Naive B cell (primary cell): Measurements from ENCODE around the gene ADRA1B. TPM values are rescaled to one million over a fixed set of nuclear protein-coding genes. Genes with fewer than 3 reads are reported as not detected.
A peak's percentile ranks its signal among the peaks of the same experiment; 100 is the strongest.

Experiments
- ATAC-seq, 2 donors: fragments of 150-1000 bp; cut with Tn5 transposase; 2 replicates each; pipeline ENCODE4 v1.10.0; 2021; ENCODE audit warnings: low read depth in 2 of 2, mild to moderate bottlenecking in 2 of 2, moderate library complexity in 2 of 2
- DNase-seq: peaks from one replicate; pipeline ENCODE4 v3.0.0; 2022
- H3K27ac Mint-ChIP-seq, 6 donors: one replicate each; pipeline ENCODE4 v1.8.0; 2020 to 2022; ENCODE audit warnings: mild to moderate bottlenecking in 6 of 6, mixed read lengths in 6 of 6, moderate library complexity in 5 of 6, inconsistent platforms in 2 of 6
- H3K27me3 Mint-ChIP-seq, 3 donors: one replicate each; pipeline ENCODE4 v1.8.0; 2021 to 2022; ENCODE audit warnings: mixed read lengths in 3 of 3, mild to moderate bottlenecking in 1 of 3
- H3K36me3 Mint-ChIP-seq, 2 donors: one replicate each; pipeline ENCODE4 v1.8.0; 2020 to 2022; ENCODE audit warnings: mixed read lengths in 2 of 2, inconsistent platforms in 1 of 2, mild to moderate bottlenecking in 1 of 2
- H3K4me1 Mint-ChIP-seq, 3 donors: one replicate each; pipeline ENCODE4 v1.8.0; 2020 to 2022; ENCODE audit warnings: mixed read lengths in 3 of 3, inconsistent platforms in 1 of 3, mild to moderate bottlenecking in 1 of 3, moderate library complexity in 1 of 3
- H3K4me3 Mint-ChIP-seq, 8 donors: one replicate each; pipeline ENCODE4 v1.8.0; 2020 to 2022; ENCODE audit warnings: mild to moderate bottlenecking in 8 of 8, mixed read lengths in 8 of 8, moderate library complexity in 8 of 8, inconsistent platforms in 2 of 8
- H3K9me3 Mint-ChIP-seq, 7 donors: one replicate each; pipeline ENCODE4 v1.8.0; 2020 to 2022; ENCODE audit warnings: mixed read lengths in 7 of 7, mild to moderate bottlenecking in 5 of 7, inconsistent platforms in 2 of 7, moderate library complexity in 1 of 7
- polyA plus RNA-seq, 6 donors: library from polyadenylated mRNA; unstranded; fragments of 300-500 nt; fragmentation: Illumina TruSeq; gene quantifications; one replicate each; pipeline ENCODE4 v1.2.3, GENCODE V29; 2021; ENCODE audit warnings: low read depth in 6 of 6

The ADRA1B gene
- polyA plus RNA-seq, 6 donors from 2014 or later, result not detected

- Mint-ChIP-seq H3K27ac (no peak overlapping the region), H3K4me3 (peak overlapping the region; percentile 31 to 86 (median 67)), H3K27me3 (peaks cover 64 to 74% (median 66%) of the 10 kb centered on the region in 3 donors), H3K36me3 (no peaks in the 10 kb centered on the region), H3K4me1 (peaks cover 11 to 17% (median 15%) of the 10 kb centered on the region in 3 donors), H3K9me3 (no peaks in the 10 kb centered on the region)
- ATAC-seq (no peak), DNase-seq (no peak)
These were observed 55.2 kb downstream of the ADRA1B start for GRCh38 chr5:159971514-159971913.

GRCh38 chr5:159971931-159972461 is 55.7 kb downstream of the ADRA1B start:
- H3K27ac Mint-ChIP-seq, result no peak overlapping the region
- ATAC-seq, result peak; percentile 25 to 37
- H3K36me3 Mint-ChIP-seq, result no peaks in the 10 kb centered on the region
- no peak for DNase-seq
- peak overlapping the region in 7 of 8 donors; percentile 31 to 76 (median 67) for H3K4me3 Mint-ChIP-seq
- no peaks in the 10 kb centered on the region for H3K9me3 Mint-ChIP-seq
- H3K4me1 Mint-ChIP-seq, result peaks cover 11 to 17% (median 15%) of the 10 kb centered on the region in 3 donors
- peaks cover 64 to 70% (median 65%) of the 10 kb centered on the region in 3 donors for H3K27me3 Mint-ChIP-seq

DNA sequence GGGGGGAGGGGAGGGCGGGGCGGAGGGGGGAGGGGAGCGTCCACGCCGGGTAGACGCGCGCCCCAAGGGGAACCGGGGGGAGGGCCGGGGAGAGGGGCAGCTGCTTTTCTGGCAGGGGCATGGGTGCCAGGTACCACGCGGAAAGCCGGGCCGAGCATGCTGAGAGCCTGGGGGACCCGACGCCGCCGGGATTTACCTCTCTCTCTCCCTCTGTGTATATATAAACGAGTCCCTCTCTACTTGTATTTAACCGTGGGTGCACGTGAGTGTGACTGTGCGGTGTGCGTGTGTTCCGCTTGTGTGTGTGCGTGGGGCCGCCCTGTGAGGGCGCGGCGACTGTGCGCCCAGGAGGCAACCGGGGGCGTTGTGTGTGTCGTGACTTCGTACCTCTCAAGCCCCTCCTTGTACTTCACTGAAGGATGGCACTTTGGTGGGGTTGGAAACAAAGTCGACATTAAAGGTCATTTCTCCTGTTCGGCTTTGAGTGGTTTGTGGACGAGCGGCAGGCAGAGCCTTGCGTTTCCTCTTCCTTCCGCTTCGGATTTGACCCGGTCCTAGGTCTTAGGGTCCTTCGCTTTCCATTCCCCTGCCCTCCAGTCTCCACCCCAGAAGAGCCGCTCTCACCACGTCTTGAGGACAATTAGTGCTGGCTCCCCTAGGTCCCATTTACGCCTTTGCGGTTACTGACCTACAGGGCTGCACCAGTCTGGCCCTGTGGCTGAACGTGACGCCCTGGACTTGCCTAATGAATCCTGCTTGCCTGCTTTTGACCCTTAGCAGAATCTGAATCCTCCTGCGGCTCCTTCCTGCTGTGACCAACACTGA is 56.5 kb downstream of the ADRA1B start:
- peak; percentile 40 to 53 for ATAC-seq
- no peak for DNase-seq
- peak overlapping the region in 1 of 6 donors; percentile 75 for H3K27ac Mint-ChIP-seq
- peak overlapping the region; percentile 13 to 92 (median 78) for H3K4me3 Mint-ChIP-seq
- peaks cover 11 to 17% (median 15%) of the 10 kb centered on the region in 3 donors for H3K4me1 Mint-ChIP-seq
- peaks cover 62 to 76% (median 72%) of the 10 kb centered on the region in 3 donors for H3K27me3 Mint-ChIP-seq
- no peaks in the 10 kb centered on the region for H3K36me3 Mint-ChIP-seq
- H3K9me3 Mint-ChIP-seq, result no peaks in the 10 kb centered on the region

DNA sequence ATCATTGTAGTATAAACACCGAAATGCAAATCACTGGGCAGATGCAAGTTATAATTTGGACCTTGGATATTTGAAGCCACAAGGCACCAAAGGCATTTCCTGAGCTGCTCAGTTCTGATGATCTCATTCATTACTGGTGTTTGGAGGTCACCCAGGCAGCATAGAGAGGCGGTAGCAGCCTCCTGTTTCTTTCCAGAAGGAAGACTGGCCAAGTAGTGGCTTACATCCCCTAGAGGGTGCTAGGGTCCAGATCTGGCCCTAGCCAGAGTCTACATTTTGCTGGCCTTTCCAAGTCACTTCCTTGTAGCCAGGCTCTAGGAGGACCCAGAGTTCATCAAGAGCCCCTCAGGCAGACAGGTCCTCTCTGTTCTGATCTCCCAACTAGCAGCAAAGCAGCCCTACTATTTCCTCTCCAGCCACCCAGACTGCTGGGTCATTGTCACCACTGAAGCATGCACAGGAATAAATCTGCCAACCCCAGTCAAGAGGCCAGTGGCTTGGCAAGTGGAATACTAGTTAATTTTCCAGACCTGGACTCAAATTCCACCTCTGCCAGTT is 59.3 kb downstream of the ADRA1B start:
- Mint-ChIP-seq H3K4me1 (peaks cover 11 to 17% (median 15%) of the 10 kb centered on the region in 3 donors), H3K36me3 (no peaks in the 10 kb centered on the region), H3K9me3 (no peaks in the 10 kb centered on the region), H3K27ac (no peak overlapping the region), H3K4me3 (no peak overlapping the region), H3K27me3 (peaks cover 70 to 80% (median 80%) of the 10 kb centered on the region in 3 donors)
- ATAC-seq, result no peak
- DNase-seq, result no peak

DNA sequence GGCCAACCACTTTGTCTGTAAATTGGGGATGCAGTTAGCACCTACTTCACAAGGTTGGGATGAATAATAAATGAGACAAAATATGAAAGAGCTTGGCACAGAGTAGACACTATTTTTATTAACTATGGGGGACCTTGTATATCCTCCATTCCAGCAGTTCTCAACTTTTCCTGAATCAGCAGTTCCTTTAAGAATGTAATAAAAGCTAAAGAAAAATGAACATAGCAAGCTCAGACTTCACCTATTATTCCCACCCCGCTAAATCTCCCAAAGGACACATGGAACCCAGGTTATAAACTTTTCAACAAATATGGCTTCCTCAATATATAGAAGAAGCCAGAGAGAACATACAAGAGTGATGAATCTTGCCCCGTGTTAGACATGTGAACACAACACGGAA is 60.6 kb downstream of the ADRA1B start:
- H3K27ac Mint-ChIP-seq, result no peak overlapping the region
- ATAC-seq, result no peak
- H3K27me3 Mint-ChIP-seq, result peaks cover 67 to 73% (median 72%) of the 10 kb centered on the region in 3 donors
- DNase-seq, result no peak
- no peaks in the 10 kb centered on the region for H3K36me3 Mint-ChIP-seq
- H3K4me3 Mint-ChIP-seq, result no peak overlapping the region
- no peaks in the 10 kb centered on the region for H3K9me3 Mint-ChIP-seq
- peaks cover 6 to 10% (median 9%) of the 10 kb centered on the region in 3 donors for H3K4me1 Mint-ChIP-seq

DNA sequence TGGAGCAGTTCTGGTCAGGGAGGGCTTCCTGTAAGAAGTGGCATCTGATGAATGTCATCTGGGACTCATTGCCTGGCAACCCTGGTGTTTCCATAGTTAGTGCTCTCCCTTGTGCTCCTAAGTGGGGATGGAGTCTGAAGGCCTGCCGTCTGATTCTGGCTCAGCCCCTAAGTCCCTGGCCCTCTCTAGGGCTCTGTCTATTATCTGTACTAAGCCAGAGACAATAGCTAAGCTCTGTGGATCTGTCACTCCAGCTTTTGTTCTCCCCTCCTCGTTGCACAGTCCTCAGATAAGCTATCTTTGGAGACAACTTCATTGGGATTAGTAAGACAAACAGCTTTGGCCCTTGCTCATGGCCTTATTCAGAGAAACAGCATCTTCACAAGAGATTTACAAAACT is 62.1 kb downstream of the ADRA1B start:
- no peak overlapping the region for H3K27ac Mint-ChIP-seq
- H3K4me1 Mint-ChIP-seq, result peaks cover 0 to 3% (median 0%) of the 10 kb centered on the region in 3 donors
- no peak for ATAC-seq

DNA sequence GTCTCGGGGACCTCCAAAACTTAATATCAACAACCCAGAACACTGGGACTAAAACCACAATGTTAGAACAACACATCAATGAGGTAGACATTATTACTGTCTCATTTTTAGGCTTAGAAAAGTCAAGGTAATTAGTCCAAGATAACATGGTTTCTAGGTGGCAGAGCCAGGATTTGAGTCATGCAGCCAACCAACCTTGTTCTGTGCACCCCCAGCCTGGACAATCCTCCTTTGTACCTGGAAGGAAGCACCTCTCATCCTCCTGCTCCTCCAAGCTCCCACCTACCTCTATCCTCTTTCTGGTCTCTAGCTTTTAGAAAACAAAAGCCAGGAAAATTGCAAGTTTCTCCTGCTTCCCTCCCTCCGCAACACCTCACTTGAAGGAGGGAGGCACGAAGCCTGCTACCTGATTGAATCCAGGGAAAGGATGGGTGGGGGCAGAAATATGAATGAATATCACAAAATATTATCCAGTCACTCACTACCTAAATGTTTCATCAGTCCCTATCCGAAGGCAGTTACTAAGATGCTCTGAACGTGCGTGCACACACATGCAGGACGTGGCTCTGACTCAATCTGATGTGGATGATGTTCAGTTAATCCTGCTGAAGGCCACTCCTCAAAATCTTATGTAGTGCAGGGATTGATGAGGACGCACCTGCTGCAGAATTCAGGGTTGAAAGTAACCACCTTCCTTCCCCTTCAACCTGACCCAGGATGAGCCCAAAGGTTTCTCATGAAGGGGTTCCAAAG is 66.3 kb downstream of the ADRA1B start:
- Mint-ChIP-seq H3K36me3 (no peaks in the 10 kb centered on the region), H3K4me1 (peaks cover 0 to 4% (median 0%) of the 10 kb centered on the region in 3 donors), H3K27me3 (peaks cover 32 to 52% (median 46%) of the 10 kb centered on the region in 3 donors), H3K27ac (no peak overlapping the region), H3K4me3 (no peak overlapping the region), H3K9me3 (no peaks in the 10 kb centered on the region)
- DNase-seq, result no peak
- ATAC-seq, result no peak

More for the DNA sequence above, 62.1 kb downstream of the ADRA1B start:
- H3K9me3 Mint-ChIP-seq, result no peaks in the 10 kb centered on the region
- H3K36me3 Mint-ChIP-seq, result no peaks in the 10 kb centered on the region
- H3K4me3 Mint-ChIP-seq, result no peak overlapping the region
- peaks cover 62 to 65% (median 64%) of the 10 kb centered on the region in 3 donors for H3K27me3 Mint-ChIP-seq
- DNase-seq, result no peak

- Mint-ChIP-seq H3K4me3 (peak overlapping the region; percentile 70 to 89 (median 78)), H3K9me3 (peaks cover 0 to 3% (median 0%) of the 10 kb centered on the region in 7 donors), H3K4me1 (peaks cover 0 to 8% (median 4%) of the 10 kb centered on the region in 3 donors), H3K27ac (peak overlapping the region; percentile 39 to 94 (median 67)), H3K27me3 (peaks cover 23 to 32% (median 28%) of the 10 kb centered on the region in 3 donors), H3K36me3 (peaks cover 0 to 8% of the 10 kb centered on the region in 2 donors)
- ATAC-seq, result peak; percentile 88 to 89
- DNase-seq, result peak; percentile 76
These were observed 70.9 kb downstream of the ADRA1B start for GRCh38 chr5:159987031-159987674.

GRCh38 chr5:159990506-159990905 is 74.2 kb downstream of the ADRA1B start:
- DNase-seq (no peak), ATAC-seq (no peak)
- Mint-ChIP-seq H3K9me3 (peaks cover 0 to 15% (median 9%) of the 10 kb centered on the region in 7 donors), H3K27me3 (peaks cover 36 to 44% (median 42%) of the 10 kb centered on the region in 3 donors), H3K27ac (no peak overlapping the region), H3K4me1 (peaks cover 0 to 8% (median 4%) of the 10 kb centered on the region in 3 donors), H3K4me3 (no peak overlapping the region), H3K36me3 (peaks cover 0 to 19% of the 10 kb centered on the region in 2 donors)

DNA sequence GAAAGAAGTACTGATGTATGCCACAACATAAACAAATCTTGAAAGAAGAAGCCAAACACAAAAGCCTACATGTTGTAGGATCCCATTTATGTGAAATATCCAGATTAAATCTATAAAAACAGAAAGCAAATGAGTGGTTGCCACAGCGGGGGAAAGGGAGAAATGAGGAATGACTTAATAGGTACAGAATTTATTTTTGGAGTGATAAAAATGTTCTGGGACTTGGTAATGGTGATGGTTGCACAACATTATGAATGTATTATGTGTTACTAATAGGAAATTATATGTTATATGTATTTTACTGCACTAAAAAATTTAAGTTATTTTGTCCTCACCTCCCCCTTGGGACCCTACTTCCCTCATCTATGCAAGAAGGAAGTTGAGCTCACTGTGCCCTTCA is 76.3 kb downstream of the ADRA1B start:
- H3K27me3 Mint-ChIP-seq, result peaks cover 42 to 59% (median 53%) of the 10 kb centered on the region in 3 donors
- H3K36me3 Mint-ChIP-seq, result peaks cover 0 to 19% of the 10 kb centered on the region in 2 donors
- H3K4me1 Mint-ChIP-seq, result peaks cover 0 to 4% (median 4%) of the 10 kb centered on the region in 3 donors
- H3K4me3 Mint-ChIP-seq, result no peak overlapping the region
- H3K27ac Mint-ChIP-seq, result no peak overlapping the region
- ATAC-seq (no peak), DNase-seq (no peak)
- H3K9me3 Mint-ChIP-seq, result peaks cover 0 to 15% (median 9%) of the 10 kb centered on the region in 7 donors

DNA sequence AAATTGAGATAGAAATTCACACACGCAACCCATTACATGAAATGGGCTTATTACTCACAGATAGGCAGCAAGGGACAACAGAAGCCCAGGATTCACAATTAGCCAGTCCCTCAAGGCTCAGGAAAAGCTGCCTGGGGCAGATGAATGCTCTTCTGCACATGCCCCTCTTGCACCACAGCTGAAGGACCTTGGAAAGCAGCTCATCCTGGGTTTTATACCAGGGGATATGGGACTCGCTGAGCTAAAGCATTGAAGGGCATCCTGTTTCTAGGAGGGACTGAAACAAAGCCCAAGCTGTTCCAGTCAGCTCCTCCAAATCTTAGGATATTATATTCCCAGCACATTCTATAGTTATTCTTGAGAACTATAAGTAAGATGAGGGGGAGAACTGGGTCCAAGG is 76.9 kb downstream of the ADRA1B start:
- Mint-ChIP-seq H3K36me3 (peaks cover 0 to 19% of the 10 kb centered on the region in 2 donors), H3K4me3 (no peak overlapping the region), H3K27me3 (peaks cover 41 to 61% (median 53%) of the 10 kb centered on the region in 3 donors), H3K27ac (no peak overlapping the region), H3K4me1 (no peaks in the 10 kb centered on the region), H3K9me3 (peaks cover 0 to 15% (median 9%) of the 10 kb centered on the region in 7 donors)
- no peak for DNase-seq
- no peak for ATAC-seq

GRCh38 chr5:159995907-159996306 is 79.6 kb downstream of the ADRA1B start:
- H3K36me3 Mint-ChIP-seq, result peaks cover 0 to 19% of the 10 kb centered on the region in 2 donors
- H3K9me3 Mint-ChIP-seq, result peaks cover 0 to 15% (median 9%) of the 10 kb centered on the region in 7 donors
- no peaks in the 10 kb centered on the region for H3K4me1 Mint-ChIP-seq
- no peak overlapping the region for H3K27ac Mint-ChIP-seq
- no peak for ATAC-seq
- DNase-seq, result no peak
- H3K27me3 Mint-ChIP-seq, result peaks cover 47 to 64% (median 53%) of the 10 kb centered on the region in 3 donors
- no peak overlapping the region for H3K4me3 Mint-ChIP-seq
